Lung (tissue), 12 donors: ENCODE data around the gene PTPRG. TPM values are rescaled to one million over a fixed set of nuclear protein-coding genes. Genes with fewer than 3 reads are reported as not detected.

Source experiments
- ATAC-seq: fragments of 200-7000 bp; cut with Tn5 transposase; one replicate; pipeline ENCODE4 v1.9.1; 2020; ENCODE audit warnings: moderate number of reproducible peaks; ENCODE audit not compliant: insufficient read depth, low FRiP score
- DNase-seq, 3 donors: peaks; one replicate each; pipeline ENCODE4 v3.0.0-alpha.2; 2013 to 2017
- H3K27ac ChIP-seq, 2 donors: one replicate each; pipeline ENCODE4 v1.5.1; 2013; ENCODE audit warnings: mild to moderate bottlenecking in 2 of 2, moderate library complexity in 2 of 2, control low read depth in 1 of 2, inconsistent platforms in 1 of 2, low read depth in 1 of 2, low read length in 1 of 2
- H3K27me3 ChIP-seq, 3 donors: one replicate each; pipeline ENCODE4 v1.5.1; 2013; ENCODE audit warnings: low read length in 2 of 3; ENCODE audit not compliant: control insufficient read depth in 3 of 3, insufficient read depth in 3 of 3
- H3K36me3 ChIP-seq, 4 donors: one replicate each; pipeline ENCODE4 v1.5.1; 2013; ENCODE audit warnings: low read length in 4 of 4, mild to moderate bottlenecking in 1 of 4, moderate library complexity in 1 of 4; ENCODE audit not compliant: control insufficient read depth in 4 of 4, insufficient read depth in 4 of 4
- H3K4me1 ChIP-seq, 5 donors: one replicate each; pipeline ENCODE4 v1.5.1; 2013; ENCODE audit warnings: low read length in 5 of 5, mild to moderate bottlenecking in 2 of 5, moderate library complexity in 1 of 5; ENCODE audit not compliant: control insufficient read depth in 5 of 5, insufficient read depth in 5 of 5
- H3K4me3 ChIP-seq: one replicate; pipeline ENCODE4 v1.5.1; 2013; ENCODE audit warnings: mild to moderate bottlenecking, control low read depth, moderate library complexity
- H3K9ac ChIP-seq, 2 donors: one replicate each; pipeline ENCODE4 v1.5.1; 2013; ENCODE audit warnings: low read length in 2 of 2, control low read depth in 1 of 2; ENCODE audit not compliant: insufficient read depth in 1 of 2
- H3K9me3 ChIP-seq, 4 donors: one replicate each; pipeline ENCODE4 v1.5.1; 2013; ENCODE audit warnings: low read length in 3 of 4, mild to moderate bottlenecking in 1 of 4, moderate library complexity in 1 of 4; ENCODE audit not compliant: control insufficient read depth in 4 of 4, insufficient read depth in 3 of 4
- WGBS, 2 donors: extraction: QIAGEN DNeasy Blood & Tissue Kit; methylation state at CpG; one replicate each; pipeline ENCODE4 v1.1.7; 2013; 5-methylcytosine and 5-hydroxymethylcytosine counted together
- polyA plus RNA-seq, 2 donors: library from polyadenylated mRNA; stranded (reverse); fragments of 200-250 nt; gene quantifications; one replicate each; pipeline ENCODE4 v1.2.1, GENCODE V29; 2013
- total RNA-seq, 2 donors: library from RNA; depleted of rRNA in 1 of 2; stranded (reverse); fragments of >200 nt in 1 of 2; gene quantifications; one replicate each; pipeline ENCODE4 v1.2.1, GENCODE V29; 2014 to 2021
- TF ChIP-seq, protein P1 (sequence below): IDR thresholded peaks from 2 replicates; pipeline ENCODE4 v1.5.1; 2012; ENCODE audit warnings: mild to moderate bottlenecking; ENCODE audit errors: control extremely low read depth, extremely low read depth
- donor health status: control.
- donor health status: control.
- donor health status: Bipolar disorder and iron deficiency.
- donor health status: healthy.
- donor health status: DM: yes; HTN: yes; CAD: no.

PTPRG gene
- total and polyA plus RNA-seq, 4 donors = 8.5 to 131 (median 75.9) TPM

DNA sequence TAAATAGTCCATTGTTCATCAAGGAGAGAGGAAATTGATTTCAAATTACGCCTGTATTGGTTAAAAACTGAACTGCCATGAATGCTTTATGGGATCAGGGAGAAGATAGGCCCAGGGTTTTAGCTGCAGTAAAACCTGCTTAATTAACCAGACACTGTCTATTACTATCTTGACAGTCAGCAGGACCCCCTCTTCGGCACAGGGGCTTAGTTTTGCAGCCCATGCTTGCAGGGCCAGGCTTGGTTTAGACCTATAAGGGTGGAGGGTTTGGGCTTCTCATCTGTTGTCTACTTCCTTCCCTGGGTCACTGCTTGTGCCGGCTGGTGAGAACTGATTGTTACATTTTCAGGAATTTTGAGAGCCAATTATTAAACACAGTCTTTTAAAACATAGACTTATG is 41.1 kb downstream of the PTPRG start:
- WGBS, 2 donors = 83% methylated on average over 3 of the region's 3 CpGs
- ATAC-seq (no peak), DNase-seq (no peak)
- no peak overlapping the region for H3K4me3 ChIP-seq
- H3K9ac ChIP-seq = no peak overlapping the region
- H3K4me1 ChIP-seq = peaks cover 3 to 21% (median 15%) of the 10 kb centered on the region in 5 donors
- no peak overlapping the region for H3K27ac ChIP-seq
- H3K27me3 ChIP-seq = no peaks in the 10 kb centered on the region
- H3K36me3 ChIP-seq = peaks cover 0 to 4% (median 0%) of the 10 kb centered on the region in 4 donors
- no peaks in the 10 kb centered on the region for H3K9me3 ChIP-seq
- TF ChIP-seq, protein P1, sequence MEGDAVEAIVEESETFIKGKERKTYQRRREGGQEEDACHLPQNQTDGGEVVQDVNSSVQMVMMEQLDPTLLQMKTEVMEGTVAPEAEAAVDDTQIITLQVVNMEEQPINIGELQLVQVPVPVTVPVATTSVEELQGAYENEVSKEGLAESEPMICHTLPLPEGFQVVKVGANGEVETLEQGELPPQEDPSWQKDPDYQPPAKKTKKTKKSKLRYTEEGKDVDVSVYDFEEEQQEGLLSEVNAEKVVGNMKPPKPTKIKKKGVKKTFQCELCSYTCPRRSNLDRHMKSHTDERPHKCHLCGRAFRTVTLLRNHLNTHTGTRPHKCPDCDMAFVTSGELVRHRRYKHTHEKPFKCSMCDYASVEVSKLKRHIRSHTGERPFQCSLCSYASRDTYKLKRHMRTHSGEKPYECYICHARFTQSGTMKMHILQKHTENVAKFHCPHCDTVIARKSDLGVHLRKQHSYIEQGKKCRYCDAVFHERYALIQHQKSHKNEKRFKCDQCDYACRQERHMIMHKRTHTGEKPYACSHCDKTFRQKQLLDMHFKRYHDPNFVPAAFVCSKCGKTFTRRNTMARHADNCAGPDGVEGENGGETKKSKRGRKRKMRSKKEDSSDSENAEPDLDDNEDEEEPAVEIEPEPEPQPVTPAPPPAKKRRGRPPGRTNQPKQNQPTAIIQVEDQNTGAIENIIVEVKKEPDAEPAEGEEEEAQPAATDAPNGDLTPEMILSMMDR = no peak

DNA sequence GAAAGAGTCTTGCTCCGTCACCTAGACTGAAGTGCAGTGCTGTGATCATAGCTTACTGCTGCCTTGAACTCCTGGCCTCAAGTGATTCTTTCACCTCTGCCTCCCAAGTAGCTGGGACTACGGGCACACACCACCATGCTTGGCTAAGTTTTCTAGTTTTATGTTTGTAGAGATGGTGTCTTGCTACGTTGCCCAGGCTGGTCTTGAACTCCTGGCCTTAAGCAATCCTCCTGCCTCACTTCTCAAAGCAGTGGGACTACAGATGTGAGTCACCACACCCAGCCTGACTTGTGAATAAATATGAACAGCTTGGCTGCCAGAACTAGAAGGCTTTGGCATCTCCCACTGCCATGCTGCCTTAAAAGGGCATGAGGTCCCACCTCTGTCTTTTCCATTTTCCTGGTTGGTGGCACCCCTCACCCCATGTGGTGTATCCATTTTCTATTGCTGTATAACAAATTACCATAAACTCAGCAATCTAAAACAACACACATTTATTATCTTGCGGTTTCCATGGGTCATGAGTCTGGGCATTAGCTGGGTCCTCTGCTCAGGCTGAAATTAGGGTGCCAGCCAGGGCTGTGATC is 44.3 kb downstream of the PTPRG start:
- ATAC-seq (no peak), DNase-seq (no peak)
- H3K4me1 ChIP-seq = peaks cover 2 to 18% (median 11%) of the 10 kb centered on the region in 5 donors
- no peak overlapping the region for H3K27ac ChIP-seq
- no peaks in the 10 kb centered on the region for H3K27me3 ChIP-seq
- TF ChIP-seq, protein P1 = no peak
- peaks cover 0 to 4% (median 0%) of the 10 kb centered on the region in 4 donors for H3K36me3 ChIP-seq
- H3K9ac ChIP-seq = no peak overlapping the region
- WGBS, 2 donors = 93% methylated on average over 4 of the region's 4 CpGs
- no peaks in the 10 kb centered on the region for H3K9me3 ChIP-seq
- H3K4me3 ChIP-seq = no peak overlapping the region

DNA sequence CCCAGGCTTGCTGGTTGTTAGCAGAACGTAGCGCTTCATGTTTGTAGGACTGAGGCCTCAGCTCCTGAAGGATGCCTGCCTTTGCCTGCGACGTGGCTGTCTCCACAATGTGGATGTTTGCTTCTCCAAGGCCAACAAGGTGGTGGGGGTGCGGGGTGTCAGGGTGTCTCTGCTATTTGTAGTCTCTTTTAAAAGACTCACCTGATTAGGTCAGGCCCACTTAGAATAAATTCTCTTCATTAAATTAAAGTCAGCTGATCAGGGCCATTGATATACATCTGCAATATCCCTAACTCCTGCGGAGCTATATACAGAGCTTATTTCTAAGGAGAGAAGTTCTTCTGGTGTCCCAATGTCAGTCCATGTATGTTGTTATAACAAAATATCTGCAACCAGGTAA is 44.8 kb downstream of the PTPRG start:
- 95 to 96% methylated on average over 6 of the region's 6 CpGs for WGBS, 2 donors

More for the DNA sequence above, 44.8 kb downstream of the PTPRG start:
- TF ChIP-seq, protein P1 = no peak
- no peak overlapping the region for H3K27ac ChIP-seq
- no peaks in the 10 kb centered on the region for H3K27me3 ChIP-seq
- no peak overlapping the region for H3K4me3 ChIP-seq
- H3K36me3 ChIP-seq = peaks cover 0 to 4% (median 0%) of the 10 kb centered on the region in 4 donors
- DNase-seq (no peak), ATAC-seq (no peak)
- H3K4me1 ChIP-seq = peaks cover 2 to 16% (median 11%) of the 10 kb centered on the region in 5 donors
- no peaks in the 10 kb centered on the region for H3K9me3 ChIP-seq
- H3K9ac ChIP-seq = no peak overlapping the region
